CD14-positive monocyte (primary cell): ENCODE results near the gene CLPSL2. TPM values are rescaled to one million over a fixed set of nuclear protein-coding genes. Genes with fewer than 3 reads are reported as not detected.

Experiments
- DNase-seq, 3 donors: peaks; one replicate each; pipeline ENCODE4 v3.0.0-alpha.2; 2011 to 2022
- H2AFZ ChIP-seq: 2 replicates; pipeline ENCODE4 v1.6.0; 2012; ENCODE audit warnings: mild to moderate bottlenecking, low read depth, low read length, inconsistent platforms; ENCODE audit not compliant: insufficient read depth, poor library complexity, severe bottlenecking
- H3K27ac ChIP-seq, 2 donors: 1 replicate in 1 of 2; 2 replicates in 1 of 2; pipeline ENCODE4 v1.5.1; 2012 to 2013; ENCODE audit warnings: low read length in 2 of 2, control low read depth in 1 of 2, inconsistent platforms in 1 of 2, low read depth in 1 of 2, mild to moderate bottlenecking in 1 of 2
- H3K27me3 ChIP-seq, 2 donors: one replicate each; pipeline versions ENCODE4 v1.6.0 to v1.6.1; 2011 to 2013; ENCODE audit warnings: low read length in 2 of 2; ENCODE audit not compliant: control insufficient read depth in 2 of 2, insufficient read depth in 2 of 2
- H3K36me3 ChIP-seq, 2 donors: replicated peaks in 1 of 2; 1 replicate in 1 of 2; 2 replicates in 1 of 2; pipeline versions ENCODE4 v1.5.1 to v1.6.1; 2012 to 2013; ENCODE audit warnings: low read length in 2 of 2, control low read depth in 1 of 2, inconsistent platforms in 1 of 2, mild to moderate bottlenecking in 1 of 2; ENCODE audit not compliant: insufficient read depth in 2 of 2, control insufficient read depth in 1 of 2
- H3K4me1 ChIP-seq, 2 donors: 1 replicate in 1 of 2; 2 replicates in 1 of 2; pipeline versions ENCODE4 v1.5.1 to v1.6.1; 2012 to 2013; ENCODE audit warnings: low read length in 2 of 2, control low read depth in 1 of 2, inconsistent platforms in 1 of 2, mild to moderate bottlenecking in 1 of 2, moderate library complexity in 1 of 2; ENCODE audit not compliant: insufficient read depth in 2 of 2, control insufficient read depth in 1 of 2
- H3K4me2 ChIP-seq: replicated peaks from 2 replicates; pipeline ENCODE3; 2012; ENCODE audit warnings: low read length, moderate library complexity, mild to moderate bottlenecking; ENCODE audit not compliant: poor library complexity, severe bottlenecking; ENCODE audit errors: extremely low read depth
- H3K4me3 ChIP-seq, 3 experiments: fragments of 200-600 bp in 1 of 3; sonication (generic) in 1 of 3; replicated peaks in 1 of 3; 1 replicate in 2 of 3; 2 replicates in 1 of 3; pipeline ENCODE4 v1.5.1; 2011 to 2013; ENCODE audit warnings: low read length in 3 of 3, mild to moderate bottlenecking in 3 of 3, control low read depth in 2 of 3, low read depth in 2 of 3, inconsistent platforms in 1 of 3, moderate library complexity in 1 of 3
- H3K79me2 ChIP-seq: 2 replicates; pipeline ENCODE4 v1.6.0; 2012; ENCODE audit warnings: mild to moderate bottlenecking, control low read depth, inconsistent platforms, low read length, moderate library complexity; ENCODE audit not compliant: insufficient read depth
- H3K9ac ChIP-seq: 2 replicates; pipeline ENCODE4 v1.6.0; 2017; ENCODE audit warnings: low read length, mild to moderate bottlenecking; ENCODE audit not compliant: insufficient read depth, poor library complexity, severe bottlenecking
- H3K9me3 ChIP-seq, 2 donors: replicated peaks in 1 of 2; 1 replicate in 1 of 2; 2 replicates in 1 of 2; pipeline versions ENCODE4 v1.5.1 to v1.6.1; 2012 to 2013; ENCODE audit warnings: low read length in 2 of 2, control low read depth in 1 of 2; ENCODE audit not compliant: control insufficient read depth in 1 of 2, insufficient read depth in 1 of 2
- H4K20me1 ChIP-seq: 2 replicates; pipeline ENCODE4 v1.6.0; 2012; ENCODE audit warnings: mild to moderate bottlenecking, low read length, control low read depth, moderate library complexity; ENCODE audit not compliant: insufficient read depth
- H3K27ac Mint-ChIP-seq, 7 donors: one replicate each; pipeline ENCODE4 v1.8.0; 2020; ENCODE audit warnings: mild to moderate bottlenecking in 7 of 7, mixed read lengths in 7 of 7, moderate library complexity in 6 of 7, inconsistent platforms in 2 of 7
- H3K27me3 Mint-ChIP-seq, 3 donors: one replicate each; pipeline ENCODE4 v1.8.0; 2021 to 2022; ENCODE audit warnings: low read depth in 3 of 3, mild to moderate bottlenecking in 3 of 3, mixed read lengths in 3 of 3, moderate library complexity in 3 of 3, inconsistent platforms in 1 of 3
- H3K36me3 Mint-ChIP-seq, 2 donors: one replicate each; pipeline ENCODE4 v1.8.0; 2020; ENCODE audit warnings: mixed read lengths in 2 of 2, inconsistent platforms in 1 of 2, mild to moderate bottlenecking in 1 of 2
- H3K4me1 Mint-ChIP-seq: one replicate; pipeline ENCODE4 v1.8.0; 2020; ENCODE audit warnings: mild to moderate bottlenecking, mixed read lengths
- H3K4me3 Mint-ChIP-seq, 2 donors: one replicate each; pipeline ENCODE4 v1.8.0; 2020; ENCODE audit warnings: mild to moderate bottlenecking in 2 of 2, mixed read lengths in 2 of 2, moderate library complexity in 1 of 2
- H3K9me3 Mint-ChIP-seq, 7 donors: one replicate each; pipeline ENCODE4 v1.8.0; 2020 to 2022; ENCODE audit warnings: mixed read lengths in 7 of 7, mild to moderate bottlenecking in 6 of 7, moderate library complexity in 6 of 7, inconsistent platforms in 2 of 7
- CTCF ChIP-seq: fragments of 200-600 bp; IDR thresholded peaks from one replicate; pipeline ENCODE4 v1.8.0; 2022; ENCODE audit warnings: antibody characterized with exemption, mild to moderate bottlenecking
- WGBS: methylation state at CpG from one replicate; pipeline ENCODE4 v1.1.5; 2013; ENCODE audit warnings: missing lambda C conversion rate; ENCODE audit not compliant: insufficient coverage; 5-methylcytosine and 5-hydroxymethylcytosine counted together
- intact Hi-C, 2 donors: fragments of 100-400 bp; cut with micrococcal nuclease; formaldehyde crosslinking; loops; one replicate each; pipeline versions ENCODE4 v1.15.0 to v1.15.1; 2023
- polyA plus RNA-seq, 3 donors: library from polyadenylated mRNA; depleted of rRNA in 1 of 3; unstranded in 2 of 3; stranded (reverse) in 1 of 3; fragments of 300-500 nt in 2 of 3; fragments of >200 nt in 1 of 3; fragmentation: Illumina TruSeq in 2 of 3; gene quantifications; 1 replicate in 2 of 3; 2 replicates in 1 of 3; pipeline ENCODE4 v1.2.3, GENCODE V29; 2012 to 2021

The CLPSL2 gene
- polyA plus RNA-seq, 3 donors, result not detected

- H3K36me3 Mint-ChIP-seq, result no peaks in the 10 kb centered on the region
- H3K9me3 ChIP-seq, result no peaks in the 10 kb centered on the region
- H3K27me3 ChIP-seq, result no peaks in the 10 kb centered on the region
- peaks cover 0 to 5% of the 10 kb centered on the region in 2 donors for H3K4me1 ChIP-seq
- no peak overlapping the region for H3K27ac ChIP-seq
- no peak for TF ChIP-seq CTCF
- H3K9ac ChIP-seq, result no peak overlapping the region
- H3K36me3 ChIP-seq, result no peaks in the 10 kb centered on the region
- H2AFZ ChIP-seq, result peak overlapping the region; percentile 41
- H3K4me2 ChIP-seq, result no peak overlapping the region
- no peaks in the 10 kb centered on the region for H3K79me2 ChIP-seq
- peaks cover 0 to 6% (median 3%) of the 10 kb centered on the region in 3 donors for H3K27me3 Mint-ChIP-seq
- intact Hi-C loops, result no loop called here
- no peaks in the 10 kb centered on the region for H3K9me3 Mint-ChIP-seq
- peak overlapping the region in 2 of 7 donors; percentile 50 to 52 for H3K27ac Mint-ChIP-seq
- no peaks in the 10 kb centered on the region for H4K20me1 ChIP-seq
- peaks cover 12% of the 10 kb centered on the region for H3K4me1 Mint-ChIP-seq
- no peak overlapping the region for H3K4me3 ChIP-seq
- DNase-seq, result no peak
- 89% methylated on average over 6 of the region's 6 CpGs for WGBS
- no peak overlapping the region for H3K4me3 Mint-ChIP-seq
These were observed 21.7 kb upstream of the CLPSL2 start for GRCh38 chr6:35754452-35755277.

- Histone ChIP-seq H3K27me3 (no peaks in the 10 kb centered on the region), H3K4me3 (no peak overlapping the region), H3K9me3 (no peaks in the 10 kb centered on the region), H3K79me2 (no peaks in the 10 kb centered on the region), H3K4me2 (no peak overlapping the region), H2AFZ (peak overlapping the region; percentile 41), H3K4me1 (peaks cover 0 to 5% of the 10 kb centered on the region in 2 donors), H3K27ac (no peak overlapping the region), H4K20me1 (no peaks in the 10 kb centered on the region), H3K9ac (no peak overlapping the region), H3K36me3 (no peaks in the 10 kb centered on the region)
- WGBS, result 80% methylated on average over 1 of the region's 3 CpGs
- Mint-ChIP-seq H3K9me3 (no peaks in the 10 kb centered on the region), H3K4me1 (peaks cover 12% of the 10 kb centered on the region), H3K27me3 (peaks cover 0 to 9% (median 3%) of the 10 kb centered on the region in 3 donors), H3K27ac (peak overlapping the region in 2 of 7 donors; percentile 19 to 52), H3K36me3 (no peaks in the 10 kb centered on the region), H3K4me3 (no peak overlapping the region)
- no peak for DNase-seq
- intact Hi-C loops, result no loop called here
- no peak for TF ChIP-seq CTCF
These were observed 21.0 kb upstream of the CLPSL2 start for GRCh38 chr6:35755278-35755924.
